ENCODE data around the gene ZBTB8OS.
"Not testable (repeated sequence)": the region's sequence is repeated elsewhere in the genome, so short reads cannot be mapped to it uniquely, and the experiment has no call there.

The ZBTB8OS gene

DNA sequence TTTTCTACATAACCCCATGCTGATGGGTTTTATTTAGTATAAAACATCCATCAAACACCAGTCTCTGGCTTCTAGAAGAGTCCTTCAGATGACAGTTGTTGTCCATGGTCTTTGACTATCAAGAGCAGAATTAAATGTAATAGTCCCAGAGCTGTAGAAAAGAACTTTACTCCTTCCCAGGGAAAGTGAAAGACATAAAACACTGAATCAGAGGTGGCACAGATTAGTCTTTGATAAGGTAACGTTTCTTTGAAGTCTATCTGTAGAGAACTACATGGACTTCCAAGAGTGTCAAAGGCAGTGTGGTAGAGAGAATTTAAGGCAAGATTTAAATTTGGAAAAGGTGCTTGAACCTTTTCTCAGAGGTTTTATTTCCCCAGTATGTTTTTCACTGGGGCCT lies 30.3 kb upstream of the ZBTB8OS start:
- Histone ChIP-seq H3K4me3 (ENCODE audit: low read length) (no peak overlapping the region), H3K36me3 (ENCODE audit: insufficient read depth, low read depth, low read length) (peaks cover 100% of the 10 kb centered on the region), H3K4me1 (ENCODE audit: insufficient read depth, low read length) (no peaks in the 10 kb centered on the region), H3K27ac (ENCODE audit: low read length) (no peak overlapping the region), H3K9me3 (ENCODE audit: insufficient read depth, low read depth, low read length) (no peaks in the 10 kb centered on the region), H3K27me3 (ENCODE audit: insufficient read depth, low read length) (no peaks in the 10 kb centered on the region), H3K9ac (ENCODE audit: low read depth, low read length) (no peak overlapping the region)

DNA sequence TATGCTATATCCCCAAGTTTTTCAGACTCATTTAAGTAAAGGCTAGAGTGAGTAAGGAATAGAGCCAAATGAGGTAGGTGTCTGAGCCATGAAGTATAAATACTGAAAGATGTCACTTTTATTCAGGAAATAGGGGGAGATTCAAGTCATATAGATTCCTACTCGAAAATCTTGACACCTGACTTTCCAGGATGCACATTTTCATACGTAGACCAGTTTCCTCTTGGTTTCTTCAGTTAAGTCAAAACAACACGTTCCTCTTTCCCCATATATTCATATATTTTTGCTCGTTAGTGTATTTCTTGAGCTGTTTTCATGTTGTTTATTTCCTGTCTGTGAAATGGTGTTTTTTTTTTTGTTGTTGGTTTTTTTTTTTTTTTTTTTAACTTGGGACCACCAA lies 29.6 kb upstream of the ZBTB8OS start:
- H3K27me3 ChIP-seq (ENCODE audit: insufficient read depth, low read length); H3K27ac ChIP-seq (ENCODE audit: low read length); H3K9ac ChIP-seq (ENCODE audit: low read depth, low read length); H3K4me3 ChIP-seq (ENCODE audit: low read length); H3K9me3 ChIP-seq (ENCODE audit: insufficient read depth, low read depth, low read length); H3K4me1 ChIP-seq (ENCODE audit: insufficient read depth, low read length): not testable (repeated sequence)
- H3K36me3 ChIP-seq (ENCODE audit: insufficient read depth, low read depth, low read length): peaks cover 100% of the 10 kb centered on the region

GRCh38 chr1:32676945-32677344 lies 26.6 kb upstream of the ZBTB8OS start:
- Histone ChIP-seq H3K9me3 (ENCODE audit: insufficient read depth, low read depth, low read length) (no peaks in the 10 kb centered on the region), H3K4me1 (ENCODE audit: insufficient read depth, low read length) (no peaks in the 10 kb centered on the region), H3K27ac (ENCODE audit: low read length) (no peak overlapping the region), H3K27me3 (ENCODE audit: insufficient read depth, low read length) (no peaks in the 10 kb centered on the region), H3K9ac (ENCODE audit: low read depth, low read length) (no peak overlapping the region), H3K36me3 (ENCODE audit: insufficient read depth, low read depth, low read length) (peaks cover 99% of the 10 kb centered on the region), H3K4me3 (ENCODE audit: low read length) (no peak overlapping the region)

GRCh38 chr1:32668716-32669115 lies 18.4 kb upstream of the ZBTB8OS start:
- H3K9me3 ChIP-seq (ENCODE audit: insufficient read depth, low read depth, low read length); H3K9ac ChIP-seq (ENCODE audit: low read depth, low read length); H3K4me1 ChIP-seq (ENCODE audit: insufficient read depth, low read length); H3K27me3 ChIP-seq (ENCODE audit: insufficient read depth, low read length); H3K4me3 ChIP-seq (ENCODE audit: low read length); H3K27ac ChIP-seq (ENCODE audit: low read length): not testable (repeated sequence)
- H3K36me3 ChIP-seq (ENCODE audit: insufficient read depth, low read depth, low read length): peaks cover 100% of the 10 kb centered on the region

GRCh38 chr1:32666901-32667566 lies 16.7 kb upstream of the ZBTB8OS start:
- Histone ChIP-seq H3K36me3 (ENCODE audit: insufficient read depth, low read depth, low read length) (peaks cover 100% of the 10 kb centered on the region), H3K27me3 (ENCODE audit: insufficient read depth, low read length) (no peaks in the 10 kb centered on the region), H3K4me1 (ENCODE audit: insufficient read depth, low read length) (no peaks in the 10 kb centered on the region), H3K9ac (ENCODE audit: low read depth, low read length) (no peak overlapping the region), H3K27ac (ENCODE audit: low read length) (no peak overlapping the region), H3K9me3 (ENCODE audit: insufficient read depth, low read depth, low read length) (no peaks in the 10 kb centered on the region), H3K4me3 (ENCODE audit: low read length) (no peak overlapping the region)

GRCh38 chr1:32665915-32666314 lies 15.6 kb upstream of the ZBTB8OS start:
- Histone ChIP-seq H3K27me3 (ENCODE audit: insufficient read depth, low read length) (no peaks in the 10 kb centered on the region), H3K36me3 (ENCODE audit: insufficient read depth, low read depth, low read length) (peaks cover 99% of the 10 kb centered on the region), H3K4me3 (ENCODE audit: low read length) (no peak overlapping the region), H3K4me1 (ENCODE audit: insufficient read depth, low read length) (no peaks in the 10 kb centered on the region), H3K9ac (ENCODE audit: low read depth, low read length) (no peak overlapping the region), H3K9me3 (ENCODE audit: insufficient read depth, low read depth, low read length) (no peaks in the 10 kb centered on the region), H3K27ac (ENCODE audit: low read length) (no peak overlapping the region)

DNA sequence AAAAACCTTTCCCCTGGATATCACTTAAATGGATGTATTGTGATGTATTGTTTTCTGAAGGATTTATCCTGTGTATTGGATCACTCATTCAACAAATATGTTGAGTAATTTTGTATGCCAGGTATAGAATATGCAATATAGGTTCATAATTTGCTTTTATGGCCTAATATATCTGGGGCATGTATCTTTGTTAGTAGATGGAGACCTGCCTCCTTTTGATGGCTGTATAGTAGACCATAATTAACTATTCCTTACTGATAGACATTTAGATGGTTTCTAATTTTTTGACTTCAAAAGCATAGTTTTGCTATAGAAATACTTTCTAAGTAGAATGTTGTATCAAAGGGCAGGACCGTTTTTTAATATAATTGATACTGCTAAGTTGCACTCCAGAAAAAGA lies 9.2 kb upstream of the ZBTB8OS start:
- Histone ChIP-seq H3K9me3 (ENCODE audit: insufficient read depth, low read depth, low read length) (no peaks in the 10 kb centered on the region), H3K9ac (ENCODE audit: low read depth, low read length) (no peak overlapping the region), H3K4me1 (ENCODE audit: insufficient read depth, low read length) (no peaks in the 10 kb centered on the region), H3K4me3 (ENCODE audit: low read length) (no peak overlapping the region), H3K27ac (ENCODE audit: low read length) (no peak overlapping the region), H3K27me3 (ENCODE audit: insufficient read depth, low read length) (no peaks in the 10 kb centered on the region), H3K36me3 (ENCODE audit: insufficient read depth, low read depth, low read length) (peaks cover 99% of the 10 kb centered on the region)

- Histone ChIP-seq H3K4me3 (ENCODE audit: low read length) (peak overlapping the region; percentile 98), H3K36me3 (ENCODE audit: insufficient read depth, low read depth, low read length) (peaks cover 58% of the 10 kb centered on the region), H3K9ac (ENCODE audit: low read depth, low read length) (peak overlapping the region; percentile 100; the same call in 1 of the 2 replicates), H3K9me3 (ENCODE audit: insufficient read depth, low read depth, low read length) (no peaks in the 10 kb centered on the region), H3K27ac (ENCODE audit: low read length) (peak overlapping the region; percentile 97), H3K27me3 (ENCODE audit: insufficient read depth, low read length) (no peaks in the 10 kb centered on the region), H3K4me1 (ENCODE audit: insufficient read depth, low read length) (peaks cover 16% of the 10 kb centered on the region)
Observed at GRCh38 chr1:32652244-32652962, 2.1 kb upstream of the ZBTB8OS start.

DNA sequence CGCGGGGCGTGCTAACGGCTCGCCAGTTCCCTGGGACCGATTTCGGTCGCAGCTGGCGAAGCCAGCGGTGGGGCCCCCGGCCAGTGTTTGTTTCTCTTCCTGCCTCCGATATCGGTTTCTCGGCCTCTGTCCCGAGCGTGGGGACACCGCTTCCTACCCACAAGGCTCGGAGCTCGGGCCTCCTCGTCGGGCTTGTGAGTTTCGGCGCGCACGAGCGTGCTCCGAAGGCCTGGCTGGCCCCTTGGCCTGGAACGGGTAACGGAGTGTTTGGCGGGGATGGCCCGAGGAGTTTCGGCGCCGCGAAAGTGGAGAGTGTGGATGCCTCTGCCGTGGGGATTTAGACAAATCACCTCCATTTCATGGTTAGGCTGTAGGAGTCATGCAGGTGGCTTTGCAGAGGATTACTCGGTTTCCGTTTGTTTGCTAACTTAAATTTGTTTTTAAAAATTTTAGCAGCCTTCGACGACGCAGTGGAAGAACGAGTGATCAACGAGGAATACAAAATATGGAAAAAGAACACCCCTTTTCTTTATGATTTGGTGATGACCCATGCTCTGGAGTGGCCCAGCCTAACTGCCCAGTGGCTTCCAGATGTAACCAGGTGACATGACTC lies 1.2 kb upstream of the ZBTB8OS start:
- peak overlapping the region; percentile 97 for H3K27ac ChIP-seq (ENCODE audit: low read length)
- H3K9me3 ChIP-seq (ENCODE audit: insufficient read depth, low read depth, low read length): no peaks in the 10 kb centered on the region
- H3K4me3 ChIP-seq (ENCODE audit: low read length): peak overlapping the region; percentile 98
- H3K4me1 ChIP-seq (ENCODE audit: insufficient read depth, low read length): peaks cover 16% of the 10 kb centered on the region
- peaks cover 49% of the 10 kb centered on the region for H3K36me3 ChIP-seq (ENCODE audit: insufficient read depth, low read depth, low read length)
- no peaks in the 10 kb centered on the region for H3K27me3 ChIP-seq (ENCODE audit: insufficient read depth, low read length)
- peak overlapping the region; percentile 100 for H3K9ac ChIP-seq (ENCODE audit: low read depth, low read length)

DNA sequence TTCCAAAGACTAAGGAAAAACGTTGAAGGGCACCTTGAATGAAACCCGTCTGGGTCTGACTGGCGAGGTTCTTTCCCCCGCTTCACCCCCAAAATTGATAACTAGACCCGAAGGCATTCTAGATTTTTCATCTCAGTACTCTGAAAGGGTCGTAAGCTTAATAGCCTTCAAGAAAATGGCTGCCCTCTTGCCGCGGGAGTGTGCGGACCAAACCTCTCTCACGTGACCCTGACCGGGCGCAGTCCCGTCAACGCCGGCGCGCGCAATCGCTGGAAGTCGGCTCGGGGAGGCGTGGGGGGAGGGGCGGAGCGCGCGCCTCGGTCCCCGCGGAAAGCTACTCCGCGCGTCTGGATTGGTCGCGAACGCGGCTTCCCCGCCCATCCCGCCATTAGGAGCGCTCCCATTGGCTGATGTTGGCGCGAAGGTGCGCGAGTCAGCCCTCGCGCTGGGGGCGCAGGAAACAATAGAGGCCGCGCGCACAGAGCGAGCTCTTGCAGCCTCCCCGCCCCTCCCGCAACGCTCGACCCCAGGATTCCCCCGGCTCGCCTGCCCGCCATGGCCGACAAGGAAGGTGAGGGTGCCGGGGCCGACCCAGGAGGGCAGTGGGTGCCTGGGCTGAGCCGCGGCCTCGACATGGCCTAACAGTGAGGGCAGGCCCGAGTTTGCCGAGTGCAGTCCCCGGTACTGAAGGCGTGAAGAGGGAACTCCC lies 556 bp upstream of the ZBTB8OS start, which contains the start of gene RBBP4:
Gene RBBP4, plus strand, starts transcription at position 457 of the 709 bp plus-strand sequence. Its CDS starts 99 bp downstream, at position 556.
- peak within 1 kb of the TSS; percentile 100 for H3K9ac ChIP-seq (ENCODE audit: low read depth, low read length)
- H3K9me3 ChIP-seq (ENCODE audit: insufficient read depth, low read depth, low read length): no peaks in the 10 kb centered on the region
- H3K27me3 ChIP-seq (ENCODE audit: insufficient read depth, low read length): no peaks in the 10 kb centered on the region
- H3K4me1 ChIP-seq (ENCODE audit: insufficient read depth, low read length): peaks cover 16% of the 10 kb centered on the region
- H3K36me3 ChIP-seq (ENCODE audit: insufficient read depth, low read depth, low read length): peaks cover 44% of the 10 kb centered on the region
- H3K27ac ChIP-seq (ENCODE audit: low read length): peak within 1 kb of the TSS; percentile 97
- H3K4me3 ChIP-seq (ENCODE audit: low read length): peak within 1 kb of the TSS; percentile 98

- H3K27ac ChIP-seq (ENCODE audit: low read length): no peak overlapping the region
- no peak overlapping the region for H3K4me3 ChIP-seq (ENCODE audit: low read length)
- no peaks in the 10 kb centered on the region for H3K27me3 ChIP-seq (ENCODE audit: insufficient read depth, low read length)
- peaks cover 14% of the 10 kb centered on the region for H3K36me3 ChIP-seq (ENCODE audit: insufficient read depth, low read depth, low read length)
- H3K9me3 ChIP-seq (ENCODE audit: insufficient read depth, low read depth, low read length): no peaks in the 10 kb centered on the region
- peaks cover 11% of the 10 kb centered on the region for H3K4me1 ChIP-seq (ENCODE audit: insufficient read depth, low read length)
- no peak overlapping the region for H3K9ac ChIP-seq (ENCODE audit: low read depth, low read length)
Observed at GRCh38 chr1:32647308-32648134, 2.8 kb downstream of the ZBTB8OS start.

All from iPS-20b (cell line).